DMS 273 (cell line): ENCODE data around the gene FGF12.

Source experiments
- DNase-seq: peaks from one replicate; lab custom pipeline; 2025; ENCODE audit not compliant: unreplicated experiment; lab: John Stamatoyannopoulos, UW

The FGF12 gene

GRCh38 chr3:192505731-192506130, 221.6 kb downstream of the FGF12 start:
- DNase-seq: no peak

- DNase-seq: no peak
Observed at GRCh38 chr3:192501401-192501800, 225.9 kb downstream of the FGF12 start.

- DNase-seq: no peak
Observed at GRCh38 chr3:192496905-192497587, 230.3 kb downstream of the FGF12 start.

DNA sequence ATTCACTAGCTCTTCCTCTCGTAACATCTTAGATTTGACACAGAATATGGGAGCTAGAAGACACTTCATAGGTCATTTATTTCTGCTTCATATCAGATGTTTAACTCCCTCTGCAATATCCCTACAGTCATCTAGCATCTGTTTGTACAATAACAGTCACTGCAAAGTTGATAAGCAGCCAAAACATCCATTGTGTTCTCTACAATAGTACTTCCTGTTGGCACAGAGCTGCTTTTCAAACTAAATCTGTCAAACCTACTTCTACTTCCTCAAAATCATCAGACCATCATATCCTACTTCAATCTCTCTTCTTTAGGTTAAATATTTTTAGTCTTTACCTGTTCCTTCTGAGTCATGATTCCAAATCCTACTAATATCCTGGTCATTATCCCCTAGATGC, 233.2 kb downstream of the FGF12 start:
- DNase-seq: no peak

DNA sequence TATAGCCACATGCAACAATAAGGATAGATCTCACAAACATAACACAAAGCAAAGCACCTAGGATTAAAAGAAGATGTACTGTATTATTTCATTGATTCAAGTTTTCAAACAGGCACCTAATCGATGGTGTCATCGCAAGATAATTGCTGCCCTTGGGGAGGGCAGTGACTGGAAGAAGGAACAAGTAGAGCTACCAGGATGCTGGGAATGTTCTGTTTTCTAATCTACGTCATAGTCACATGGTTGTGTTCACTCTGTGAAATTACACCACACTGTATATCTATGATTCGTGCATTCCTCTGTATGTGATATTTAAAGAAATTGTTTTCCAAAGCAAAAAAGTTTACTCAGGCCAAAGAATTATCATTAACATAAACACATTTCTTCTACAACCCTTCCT, 236.6 kb downstream of the FGF12 start:
- no peak for DNase-seq

GRCh38 chr3:192489579-192489978, 237.8 kb downstream of the FGF12 start:
- no peak for DNase-seq

- DNase-seq: no peak
Observed at GRCh38 chr3:192487033-192487432, 240.3 kb downstream of the FGF12 start.

DNA sequence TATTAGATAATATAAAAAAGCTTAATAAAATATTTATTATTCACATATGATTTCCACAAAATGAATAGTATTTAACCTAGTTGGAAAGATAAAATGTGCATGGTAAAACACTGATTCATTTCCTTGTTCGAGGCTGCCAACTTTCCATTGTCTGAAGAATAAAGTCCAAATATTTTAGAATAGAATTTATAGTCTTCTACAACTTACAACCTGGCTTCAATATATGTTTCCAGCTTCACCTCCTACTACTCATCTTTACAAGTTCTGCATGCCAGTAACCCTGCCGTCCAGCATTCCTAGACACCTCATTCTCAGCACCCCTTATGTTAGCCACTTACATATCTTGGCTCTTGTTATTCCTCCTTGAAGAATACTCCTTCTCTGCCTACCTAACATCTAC, 244.5 kb downstream of the FGF12 start:
- no peak for DNase-seq

GRCh38 chr3:192482391-192482790, 244.9 kb downstream of the FGF12 start:
- DNase-seq: no peak

DNA sequence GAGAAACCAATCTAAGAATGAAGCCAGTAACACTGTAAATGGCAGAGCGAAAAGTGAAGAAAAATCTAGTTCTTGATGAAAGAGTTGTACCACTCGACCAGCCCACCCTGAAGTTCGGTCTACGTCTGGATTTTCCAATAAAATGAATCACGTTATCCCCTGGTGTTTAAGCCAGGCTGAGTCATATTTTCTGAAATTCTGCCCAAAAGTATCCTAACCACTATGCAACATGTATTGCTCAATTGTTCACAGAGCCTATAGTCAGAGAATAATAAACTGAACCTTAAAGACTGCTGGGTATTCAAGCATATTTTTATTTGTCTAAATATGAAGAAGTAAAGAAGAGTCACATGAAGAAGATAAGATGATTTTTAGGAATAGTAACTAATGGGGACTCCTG, 245.7 kb downstream of the FGF12 start:
- no peak for DNase-seq

DNA sequence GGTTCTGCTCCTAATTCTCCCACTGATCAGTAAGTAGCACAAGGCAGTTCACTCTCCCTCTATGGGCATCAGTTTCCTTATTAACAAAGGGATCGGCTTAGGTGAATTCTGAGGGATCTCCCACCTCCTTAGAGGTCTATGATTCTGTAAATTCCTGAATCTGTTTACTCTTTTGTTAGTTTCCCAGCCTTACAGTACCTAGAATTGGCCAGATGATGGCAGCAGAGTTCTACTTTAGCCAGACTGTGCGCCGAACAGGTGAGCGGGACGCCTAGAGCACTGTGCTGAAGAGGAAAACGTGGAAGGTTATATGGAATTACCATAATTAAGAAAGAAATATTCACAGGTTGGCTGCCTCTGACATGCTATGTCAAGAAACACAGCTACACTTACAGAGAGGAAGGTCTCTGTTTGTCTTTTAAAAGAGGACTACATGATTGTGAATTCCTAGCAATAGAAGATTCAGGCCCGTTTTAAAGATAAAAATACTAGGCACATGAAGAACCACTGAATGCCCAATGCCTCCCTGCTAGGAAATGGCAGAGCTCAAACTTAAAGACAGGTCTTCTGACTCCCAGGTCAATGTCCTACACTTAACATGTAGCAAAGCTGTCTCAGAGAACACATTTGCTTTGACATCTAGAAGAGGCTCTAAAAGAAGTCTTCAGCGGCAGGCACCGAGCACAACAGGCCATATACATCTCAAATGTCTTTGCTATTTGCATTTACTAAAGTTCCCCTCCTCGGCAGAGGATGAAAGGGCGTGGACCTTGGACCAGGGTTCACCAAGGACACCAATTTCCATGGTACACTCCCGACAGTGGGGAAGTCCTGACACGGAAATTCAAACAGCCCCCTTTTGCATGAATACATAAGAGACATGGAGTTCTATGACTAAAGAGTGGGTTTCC, 259.9 kb downstream of the FGF12 start:
- peak; percentile 82 for DNase-seq

DNA sequence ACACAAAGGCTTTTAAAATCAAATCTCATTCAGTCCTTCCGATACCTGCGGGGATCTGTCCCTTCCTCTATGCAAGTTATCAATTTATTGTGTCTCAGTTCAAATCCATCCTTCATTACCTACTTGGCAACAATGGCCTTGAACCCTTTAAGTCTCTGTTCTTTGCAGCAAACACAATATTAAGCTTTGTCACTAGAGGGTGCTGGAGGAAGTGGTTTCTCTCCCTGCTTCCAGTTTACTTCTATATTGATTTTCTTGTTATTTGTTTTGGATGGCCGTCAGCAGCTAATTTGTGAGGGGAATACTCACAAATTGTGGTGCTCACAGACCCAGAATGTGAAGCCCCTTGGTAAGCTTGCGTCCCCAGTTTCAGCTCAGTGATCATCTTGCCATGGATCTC, 278.3 kb downstream of the FGF12 start:
- DNase-seq: peak; percentile 26

DNA sequence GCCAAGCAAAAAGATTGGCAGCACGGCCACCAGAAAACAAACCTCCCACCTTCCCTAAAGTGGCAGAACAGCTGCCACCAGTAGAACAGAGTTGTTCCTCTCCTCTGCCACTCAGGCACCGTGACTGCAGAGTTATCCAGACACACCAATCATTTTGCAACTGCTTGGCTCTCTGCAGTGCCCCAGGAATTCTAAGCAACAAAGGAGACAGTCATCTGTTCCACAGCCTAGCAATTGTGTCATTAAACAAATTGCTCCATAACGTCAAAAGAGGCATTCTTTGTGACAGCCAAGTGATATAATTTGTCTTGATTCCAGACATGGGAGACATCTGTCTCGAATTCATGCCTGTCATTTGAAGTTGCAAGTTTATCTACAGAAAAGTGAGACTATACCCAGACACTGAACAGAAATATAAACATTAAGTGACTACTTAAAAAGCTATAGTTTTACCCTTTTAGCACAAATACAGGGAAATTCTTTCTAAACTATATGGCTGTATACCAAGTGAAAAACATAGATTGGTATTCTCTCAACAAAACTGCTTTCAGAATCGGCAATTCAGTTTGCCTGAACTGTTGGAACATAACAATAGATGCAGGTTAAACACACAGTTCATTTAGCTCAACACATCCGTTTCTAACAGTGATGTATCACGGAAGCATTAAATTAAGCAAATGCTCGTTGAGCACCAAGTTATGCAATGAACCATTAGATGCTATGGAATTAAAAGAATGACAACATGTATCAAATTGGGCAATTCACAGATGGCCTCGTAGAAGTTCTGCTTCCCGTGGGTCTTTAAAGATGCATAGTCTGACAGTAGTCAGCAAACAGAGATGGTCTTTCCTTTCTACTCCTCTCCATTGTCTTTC, 281.3 kb downstream of the FGF12 start:
- no peak for DNase-seq

DNA sequence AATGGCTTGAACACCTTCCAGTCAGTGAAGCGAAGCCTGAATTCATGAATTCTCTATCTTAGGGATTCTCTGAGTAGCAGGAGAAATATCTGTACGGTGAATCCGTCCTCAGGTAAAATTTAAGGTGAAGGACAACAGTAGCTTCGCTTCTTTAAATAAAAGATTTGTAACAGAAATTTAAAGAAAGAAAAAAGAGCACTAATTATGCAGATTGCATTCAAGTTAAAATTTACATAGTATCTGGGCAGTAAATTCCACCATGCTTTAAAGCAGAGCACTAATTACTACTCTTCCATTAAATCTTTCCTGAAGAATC, 282.6 kb downstream of the FGF12 start:
- DNase-seq: no peak

- DNase-seq: peak; percentile 80
Observed at GRCh38 chr3:192444096-192444790, 283.1 kb downstream of the FGF12 start.

DNA sequence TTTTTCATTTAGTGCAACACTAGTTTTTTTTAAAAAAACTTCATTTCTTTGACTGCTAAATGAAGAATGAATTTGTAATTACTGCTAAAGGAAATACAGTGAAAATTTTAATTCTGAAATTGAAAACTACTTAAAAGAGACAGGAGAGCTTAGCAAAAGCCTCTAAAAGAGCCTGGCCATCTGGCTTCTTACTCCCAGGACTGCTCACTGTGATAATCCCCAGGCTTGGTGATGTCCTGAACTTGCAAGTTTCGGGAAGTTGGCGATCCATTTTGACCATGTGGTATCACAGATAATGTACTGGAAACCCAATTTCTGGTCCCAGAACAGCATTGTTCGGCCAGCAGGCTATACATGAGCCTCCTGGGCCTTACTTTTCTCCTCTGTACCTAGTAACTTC, 292.1 kb downstream of the FGF12 start:
- DNase-seq: no peak

DNA sequence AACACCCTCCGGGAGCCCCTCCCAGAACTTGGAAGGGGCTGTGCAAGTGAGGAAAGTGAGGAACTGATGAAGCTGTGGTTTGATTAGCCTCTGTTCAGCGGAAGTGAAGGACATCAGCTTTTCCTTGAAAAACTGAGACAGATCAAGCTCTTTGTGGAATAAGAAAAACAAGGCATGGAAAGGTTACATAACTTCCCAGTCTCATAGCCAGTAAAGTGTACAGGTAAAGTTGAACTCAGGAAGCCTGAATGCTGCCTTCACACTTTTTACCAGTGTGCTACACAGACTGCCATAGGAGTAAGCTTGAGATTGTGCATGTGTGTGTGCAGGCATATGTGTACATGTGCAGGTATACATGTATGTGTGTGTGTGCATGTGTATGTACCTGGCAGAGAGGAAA, 293.2 kb downstream of the FGF12 start:
- no peak for DNase-seq

GRCh38 chr3:192433704-192434103, 293.6 kb downstream of the FGF12 start:
- DNase-seq: no peak

DNA sequence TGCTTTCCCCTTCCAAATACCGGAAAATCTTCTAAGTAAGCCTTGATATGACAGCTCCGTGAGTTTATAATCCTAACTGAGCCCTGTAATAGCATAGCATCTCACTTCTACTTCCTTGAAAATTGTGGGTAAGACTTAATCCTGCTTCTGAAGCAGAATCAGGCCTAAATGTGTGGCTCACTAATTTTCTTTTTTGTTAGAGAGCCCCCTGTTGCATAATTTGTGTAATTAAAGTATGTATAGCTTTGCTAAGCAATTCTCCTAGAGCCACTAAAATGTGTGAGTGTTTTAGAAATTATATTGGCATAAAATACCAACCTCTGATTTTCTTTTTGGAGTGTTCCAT, 304.4 kb downstream of the FGF12 start:
- peak; percentile 64 for DNase-seq

GRCh38 chr3:192422321-192422996, 304.9 kb downstream of the FGF12 start:
- no peak for DNase-seq

DNA sequence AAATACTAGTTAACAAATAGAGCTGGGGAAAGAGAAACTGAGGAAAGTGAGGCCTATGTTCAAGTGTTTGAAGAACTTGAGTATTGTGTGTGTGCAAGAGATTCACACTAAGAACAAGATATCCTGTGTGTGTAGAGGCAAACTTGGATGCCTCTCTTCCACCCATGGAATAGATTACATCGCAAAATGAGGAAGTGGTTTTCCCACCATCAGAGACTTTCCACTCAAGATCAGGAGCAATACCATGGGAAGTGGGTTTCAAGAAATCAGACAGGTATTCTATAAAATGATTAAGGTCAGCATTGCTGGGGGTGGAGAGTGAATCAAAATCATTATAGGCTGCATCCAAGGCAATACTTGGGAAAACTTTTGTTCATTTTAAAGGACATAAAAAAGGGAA, 308.0 kb downstream of the FGF12 start:
- DNase-seq: no peak
